Dedifferentiated amniotic fluid mesenchymal stem cell (primary cell): ENCODE results near the gene GP1BB.
A peak's percentile ranks its signal among the peaks of the same experiment; 100 is the strongest.

Experiments
- DNase-seq: peaks from one replicate; pipeline ENCODE4 v3.0.0-alpha.2; 2016; ENCODE audit errors: extremely low spot score

Gene GP1BB

GRCh38 chr22:19742160-19743066 is 19.1 kb downstream of the GP1BB start:
- no peak for DNase-seq

GRCh38 chr22:19743081-19743480 is 19.7 kb downstream of the GP1BB start:
- DNase-seq, result no peak

GRCh38 chr22:19743651-19744050 is 20.3 kb downstream of the GP1BB start:
- no peak for DNase-seq

GRCh38 chr22:19744350-19745006 is 21.1 kb downstream of the GP1BB start:
- no peak for DNase-seq

GRCh38 chr22:19745155-19746101 is 22.1 kb downstream of the GP1BB start:
- no peak for DNase-seq

GRCh38 chr22:19746726-19747125 is 23.4 kb downstream of the GP1BB start:
- DNase-seq, result no peak

- DNase-seq, result no peak
Observed at GRCh38 chr22:19747551-19747950, 24.2 kb downstream of the GP1BB start.

GRCh38 chr22:19748139-19748538 is 24.8 kb downstream of the GP1BB start:
- DNase-seq, result no peak

- no peak for DNase-seq
Observed at GRCh38 chr22:19748991-19749664, 25.8 kb downstream of the GP1BB start.

GRCh38 chr22:19749876-19750275 is 26.5 kb downstream of the GP1BB start:
- no peak for DNase-seq

- DNase-seq, result peak; percentile 60
Observed at GRCh38 chr22:19750507-19751490, 27.5 kb downstream of the GP1BB start.

- no peak for DNase-seq
Observed at GRCh38 chr22:19751497-19752245, 28.3 kb downstream of the GP1BB start.

- no peak for DNase-seq
Observed at GRCh38 chr22:19753090-19753842, 29.9 kb downstream of the GP1BB start.

- no peak for DNase-seq
Observed at GRCh38 chr22:19753996-19754700, 30.8 kb downstream of the GP1BB start.

- no peak for DNase-seq
Observed at GRCh38 chr22:19754701-19755144, 31.4 kb downstream of the GP1BB start.

- no peak for DNase-seq
Observed at GRCh38 chr22:19755145-19755710, 31.9 kb downstream of the GP1BB start.

GRCh38 chr22:19755722-19756287 is 32.5 kb downstream of the GP1BB start:
- DNase-seq, result no peak
